Kidney glomerular epithelial cell (primary cell): ENCODE measurements around the gene PPME1.

Experiments
- DNase-seq: peaks from one replicate; lab custom pipeline; 2025; lab: John Stamatoyannopoulos, UW

PPME1 gene

GRCh38 chr11:74159642-74160041 is 11.4 kb upstream of the PPME1 start:
- DNase-seq: no peak

DNA sequence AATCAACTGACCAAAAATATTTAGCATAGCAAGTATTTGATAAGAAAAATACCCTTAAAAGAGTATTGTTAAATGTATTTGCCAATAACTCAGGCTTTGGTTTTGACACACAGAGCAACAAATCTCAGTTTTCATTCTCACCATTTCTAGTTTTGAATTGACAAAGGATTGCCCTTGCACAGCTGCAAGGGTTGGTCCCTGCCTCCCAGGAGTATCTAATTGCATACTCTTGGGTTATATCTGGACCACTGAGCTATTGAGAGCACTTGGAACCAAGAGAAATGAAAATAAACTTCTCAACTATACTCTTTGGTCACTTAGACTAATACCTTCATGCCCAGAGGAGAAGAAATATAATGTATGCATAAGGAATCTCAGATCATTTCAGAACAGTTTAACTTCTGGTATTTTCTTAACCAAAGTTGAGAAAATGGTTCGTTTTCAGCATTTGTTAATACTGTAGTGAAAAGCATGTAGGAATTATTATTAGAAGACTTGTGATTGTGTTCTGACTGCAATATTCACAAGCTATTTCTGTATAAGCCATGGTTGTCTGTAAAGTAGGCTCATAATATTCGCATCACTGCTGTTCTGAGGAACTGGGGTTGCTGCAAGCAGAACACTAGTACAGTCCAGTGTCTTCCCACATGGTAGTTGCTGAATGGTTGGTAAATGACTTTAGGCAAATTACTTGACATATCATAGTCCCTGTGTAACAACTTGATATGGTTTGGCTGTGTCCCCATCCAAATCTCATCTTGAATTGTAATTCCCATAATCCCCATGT is 8.2 kb upstream of the PPME1 start:
- DNase-seq: no peak

- no peak for DNase-seq
Observed at GRCh38 chr11:74168838-74169237, 2.3 kb upstream of the PPME1 start.

DNA sequence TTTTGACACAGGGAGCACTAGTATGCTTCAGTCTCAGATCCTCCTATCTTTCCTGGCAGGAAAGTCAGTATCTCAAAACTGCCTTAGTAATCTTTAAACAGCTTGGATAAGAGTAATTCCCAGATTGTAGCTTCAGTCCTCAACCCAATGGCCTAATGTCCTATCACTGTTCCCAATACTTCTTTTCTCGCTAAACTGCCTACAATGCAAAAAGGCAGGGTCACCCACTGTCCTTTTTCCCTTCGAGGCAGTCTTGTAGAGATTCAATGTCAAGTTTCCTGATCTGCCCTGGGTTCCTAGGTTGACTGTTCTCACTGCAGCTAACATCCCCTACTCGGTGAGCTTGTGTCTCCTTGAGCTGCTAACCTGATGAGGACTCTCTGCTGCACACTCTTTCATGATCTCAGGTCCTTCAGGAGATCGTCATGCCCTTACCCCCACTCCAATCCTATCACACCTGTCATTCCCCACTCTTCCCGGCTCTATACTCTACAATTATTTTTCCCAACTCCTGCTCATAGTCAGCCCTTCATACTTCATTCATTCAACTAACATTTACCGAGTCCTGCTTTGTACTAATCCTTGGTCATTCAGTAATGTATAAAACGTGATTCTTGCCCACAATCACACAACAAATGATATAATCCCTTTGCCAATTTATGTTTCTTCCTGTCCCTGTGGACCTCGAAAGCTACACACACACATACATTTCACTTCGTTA is 1.2 kb upstream of the PPME1 start:
- DNase-seq: no peak

GRCh38 chr11:74171630-74171968 is 510 bp downstream of the PPME1 start:
- DNase-seq: no peak

DNA sequence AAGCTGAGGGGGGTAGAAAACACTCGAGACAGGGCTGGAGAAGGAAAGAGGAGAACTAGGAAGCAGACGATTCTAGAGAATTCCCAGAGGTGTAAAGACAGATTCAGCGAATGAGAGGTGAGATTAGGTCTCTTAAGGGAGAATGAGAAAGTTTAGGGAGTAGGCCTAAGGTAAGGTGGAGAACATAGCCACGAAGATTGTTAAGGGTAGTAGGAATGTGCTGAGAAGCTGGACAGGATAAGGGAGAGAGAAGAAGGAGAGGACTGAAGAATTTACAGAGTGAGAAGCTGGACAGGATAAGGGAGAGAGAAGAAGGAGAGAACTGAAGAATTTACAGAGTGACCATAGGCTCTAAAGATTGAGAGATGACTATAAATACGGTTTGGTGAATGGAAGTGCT is 908 bp downstream of the PPME1 start:
- DNase-seq: no peak

- DNase-seq: no peak
Observed at GRCh38 chr11:74175920-74176319, 4.8 kb downstream of the PPME1 start.

GRCh38 chr11:74179234-74180052 is 8.4 kb downstream of the PPME1 start:
- DNase-seq: no peak

DNA sequence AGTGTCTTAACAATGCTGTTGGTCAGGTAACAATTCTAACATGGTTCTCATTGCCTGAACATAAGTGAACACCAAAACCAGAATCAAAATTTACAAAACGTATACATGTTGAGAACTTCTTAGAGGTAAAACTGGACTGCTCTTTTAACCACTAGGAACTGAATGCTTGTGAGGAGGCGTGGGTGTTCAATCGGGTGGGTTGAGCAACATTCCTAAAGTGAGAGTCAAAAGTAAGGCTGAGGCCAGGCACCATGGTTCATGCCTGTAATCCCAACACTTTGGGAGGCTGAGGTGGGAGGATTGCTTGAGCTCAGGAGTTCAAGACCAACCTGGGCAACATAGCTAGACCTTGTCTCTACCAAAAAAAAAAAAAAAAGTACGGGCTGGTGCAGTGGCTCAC is 11.5 kb downstream of the PPME1 start:
- no peak for DNase-seq

GRCh38 chr11:74185285-74185684 is 14.2 kb downstream of the PPME1 start:
- no peak for DNase-seq

DNA sequence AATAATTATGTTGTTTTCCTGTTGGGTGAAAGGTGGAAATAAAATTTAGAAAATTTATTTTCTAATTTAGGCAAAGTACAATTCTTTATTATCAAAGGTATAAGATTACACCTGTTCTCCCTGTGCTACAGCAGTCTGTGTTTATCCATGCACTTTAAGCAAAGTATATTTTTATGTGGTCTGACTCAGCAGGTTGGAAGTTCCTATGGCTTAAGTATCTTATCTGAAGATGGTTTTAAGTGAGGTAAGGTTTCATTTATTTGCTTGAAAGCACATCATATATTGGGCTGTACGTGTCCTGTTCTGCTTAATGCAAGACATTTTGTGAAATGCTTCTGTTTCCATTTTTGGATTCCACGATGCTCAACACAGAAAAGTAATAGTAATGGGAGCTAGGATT is 14.6 kb downstream of the PPME1 start:
- no peak for DNase-seq

DNA sequence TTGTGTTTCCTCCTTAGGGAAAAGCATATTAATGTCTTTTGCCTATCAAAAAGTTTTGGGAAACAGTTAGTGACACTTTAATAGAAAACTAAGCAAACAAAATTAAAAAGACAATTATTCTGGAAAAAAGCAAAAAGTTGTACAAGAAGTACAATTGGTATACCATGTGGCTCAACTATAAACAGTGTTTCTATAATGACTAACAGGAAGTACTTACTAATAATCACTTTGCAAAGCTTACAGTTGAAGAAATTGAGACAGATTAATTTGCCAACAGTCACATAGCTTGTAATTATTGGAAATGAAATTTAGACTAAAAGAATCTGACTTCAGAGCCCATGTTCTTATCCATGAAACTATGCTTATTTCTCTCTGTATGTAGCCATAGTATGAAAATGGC is 24.7 kb downstream of the PPME1 start:
- no peak for DNase-seq

DNA sequence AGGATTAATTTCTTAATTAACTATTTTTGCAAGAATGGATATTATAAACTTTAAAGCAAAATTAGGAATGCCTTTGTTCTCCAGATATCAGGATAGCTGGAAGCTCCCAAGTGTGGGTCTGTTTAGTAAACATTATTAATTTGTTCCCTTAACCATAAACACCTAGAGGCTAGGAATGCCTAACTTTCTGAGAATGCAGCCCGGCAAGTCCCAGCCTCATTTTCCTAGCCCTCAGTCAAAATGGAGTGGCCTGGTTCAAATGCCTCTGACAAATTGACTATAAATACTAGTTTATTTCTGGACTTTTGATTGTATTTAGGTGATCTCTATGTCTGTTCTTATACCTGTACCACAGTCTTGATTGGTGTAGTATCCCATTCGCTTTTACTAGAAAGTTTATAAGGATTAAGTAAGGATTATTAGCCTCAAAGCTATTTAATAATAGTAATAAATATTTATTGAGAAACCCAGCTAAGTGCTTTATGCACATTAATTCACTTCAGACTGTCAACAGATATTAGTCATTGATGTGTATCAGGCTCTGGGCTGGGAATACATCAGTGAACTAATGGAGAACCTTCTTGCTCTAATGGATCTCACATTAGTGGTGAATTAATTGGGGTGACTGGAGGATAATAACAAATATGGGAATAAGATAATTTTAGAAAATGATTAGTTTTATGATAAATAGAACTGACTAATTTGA is 25.8 kb downstream of the PPME1 start:
- no peak for DNase-seq

DNA sequence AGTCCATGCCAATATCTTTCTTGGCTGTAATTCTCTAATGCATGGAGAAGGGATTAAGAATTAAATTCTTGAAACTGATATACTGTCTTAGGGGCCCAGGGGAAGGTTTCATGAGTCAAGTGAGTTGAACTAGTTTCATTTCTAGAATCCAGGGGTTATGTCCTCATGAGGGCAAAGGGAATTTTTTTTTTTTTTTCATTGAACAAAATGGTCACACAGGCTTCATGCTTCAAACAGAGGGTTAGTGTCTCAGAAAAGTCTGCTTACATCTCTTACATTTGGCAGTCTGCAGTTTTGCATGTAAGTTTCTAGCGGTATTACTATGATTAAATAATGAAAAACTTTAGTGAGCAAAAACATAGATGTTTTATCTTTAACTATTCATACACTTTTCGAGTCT is 32.9 kb downstream of the PPME1 start:
- DNase-seq: no peak

GRCh38 chr11:74204701-74205100 is 33.6 kb downstream of the PPME1 start:
- DNase-seq: no peak

DNA sequence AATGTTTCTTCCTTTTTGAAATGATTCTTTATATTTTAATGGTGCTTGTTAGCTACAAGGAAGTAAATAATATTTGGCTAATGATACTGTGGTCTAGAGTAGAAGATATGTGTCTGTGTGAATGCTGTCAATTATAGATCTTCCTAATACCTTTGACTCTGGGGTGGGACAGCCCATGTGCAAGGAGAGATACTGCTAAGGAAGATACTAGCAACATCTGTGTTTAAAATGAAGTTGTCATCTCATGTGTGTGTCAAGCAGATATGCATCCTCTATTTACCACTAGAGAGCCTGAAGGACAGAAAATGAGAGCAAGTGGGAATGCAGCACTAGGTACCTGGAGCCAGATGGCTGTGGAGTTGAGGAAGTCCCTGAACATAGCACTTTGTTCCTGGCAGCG is 34.1 kb downstream of the PPME1 start:
- DNase-seq: no peak

GRCh38 chr11:74206746-74207145 is 35.7 kb downstream of the PPME1 start:
- DNase-seq: no peak

DNA sequence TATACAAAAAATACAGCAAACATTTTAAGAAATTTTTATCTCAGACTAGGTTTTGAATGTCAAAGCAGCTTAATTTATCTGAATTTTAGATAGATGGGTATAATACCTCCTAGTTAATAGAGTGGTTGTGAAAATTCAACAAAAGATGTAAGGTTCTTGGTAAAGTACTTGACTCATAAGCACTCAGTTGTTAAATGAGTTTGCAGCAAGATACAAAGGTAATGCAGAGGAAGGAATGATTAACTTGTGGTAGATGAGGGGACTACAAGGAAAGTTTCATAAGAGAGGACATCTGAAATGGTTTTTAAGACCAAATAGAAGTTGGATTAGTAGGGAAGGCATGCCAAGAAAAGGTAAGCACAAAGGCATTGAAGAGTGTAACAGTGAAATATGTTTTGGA is 37.4 kb downstream of the PPME1 start:
- DNase-seq: peak; percentile 8

- DNase-seq: no peak
Observed at GRCh38 chr11:74212533-74212932, 41.4 kb downstream of the PPME1 start.

GRCh38 chr11:74220376-74220775 is 49.3 kb downstream of the PPME1 start:
- no peak for DNase-seq

DNA sequence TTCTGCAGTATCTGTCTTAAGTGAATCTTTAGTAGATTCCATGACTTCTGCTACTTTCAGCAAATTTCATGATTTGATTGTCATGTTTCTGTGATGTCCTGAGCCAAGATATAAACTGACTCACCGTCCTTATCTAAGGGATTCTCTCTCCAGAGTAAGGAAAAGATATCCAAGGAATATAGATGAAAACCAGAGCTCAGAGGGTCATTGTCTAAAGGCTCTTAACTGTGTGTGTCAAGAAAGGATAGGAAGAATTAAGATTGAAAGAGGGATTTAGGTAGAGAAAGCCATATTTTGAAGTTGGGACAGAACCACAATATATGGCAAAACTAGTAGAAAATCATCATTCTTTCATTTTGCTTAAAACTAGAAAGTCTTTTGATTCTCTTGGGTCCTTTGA is 50.7 kb downstream of the PPME1 start:
- no peak for DNase-seq

DNA sequence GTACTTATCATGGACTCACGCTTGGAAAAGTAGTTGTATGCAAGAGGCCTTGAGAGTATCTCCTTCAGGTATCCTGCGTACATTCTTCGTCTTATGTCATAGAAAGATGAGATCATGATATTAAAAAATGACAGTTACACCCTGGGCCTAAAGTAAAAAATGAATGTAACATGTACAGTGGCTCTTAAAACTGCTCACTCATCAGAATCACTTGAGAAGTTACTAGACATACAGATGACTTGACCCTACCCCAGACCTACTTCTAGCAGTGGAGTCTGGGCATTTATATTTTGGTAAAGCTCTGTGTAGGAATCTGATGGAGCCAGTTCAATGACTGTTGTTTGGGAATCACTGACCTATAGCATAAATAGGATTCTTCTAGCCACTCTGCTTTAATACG is 54.5 kb downstream of the PPME1 start:
- no peak for DNase-seq
